GM12892 (cell line): ENCODE measurements around the gene GHDC.

Experiments
- POLR2A ChIP-seq: IDR thresholded peaks from 2 replicates; pipeline ENCODE4 v1.6.1; 2011; ENCODE audit warnings: low read depth, low read length, control low read depth
- POLR2AphosphoS5 ChIP-seq: IDR thresholded peaks from 2 replicates; pipeline ENCODE4 v1.6.1; 2011; ENCODE audit warnings: low read depth, low read length, control low read depth

DNA sequence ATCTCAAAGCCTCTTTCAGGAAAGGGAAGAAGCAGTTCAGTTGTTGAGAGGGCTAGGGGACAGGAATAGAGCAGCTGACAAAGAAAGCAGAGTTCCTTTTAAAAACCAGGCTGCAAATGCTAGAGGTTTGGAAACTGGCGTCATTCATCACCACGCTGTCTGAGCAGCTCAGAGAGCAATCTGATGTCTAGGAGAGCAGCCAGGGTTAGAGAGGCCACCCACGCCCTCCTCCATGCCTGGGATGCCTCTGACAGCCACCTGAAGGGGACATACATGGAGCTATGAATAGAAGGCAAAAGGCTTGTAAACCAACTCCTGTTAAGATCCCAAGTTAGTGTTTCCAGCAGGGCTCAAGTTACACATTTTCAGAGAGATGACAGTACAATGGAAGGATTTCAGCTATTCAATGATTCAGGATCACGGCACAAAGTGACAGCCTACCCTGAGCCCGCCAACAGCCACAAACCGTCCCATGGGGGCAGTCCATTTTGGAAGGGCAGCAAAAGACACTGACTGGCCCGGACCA lies 51.9 kb downstream of the GHDC start:
- TF ChIP-seq POLR2A (no peak), POLR2AphosphoS5 (no peak)
